HUES6 (cell line): ENCODE results near the gene ZNF311.

Experiments
- H3K27ac ChIP-seq: 2 replicates; pipeline ENCODE4 v1.7.0; 2013; ENCODE audit warnings: low read depth, mild to moderate bottlenecking, low read length, inconsistent platforms
- H3K27me3 ChIP-seq: 2 replicates; pipeline ENCODE4 v1.6.1; 2013; ENCODE audit warnings: low read length; ENCODE audit not compliant: control insufficient read depth, insufficient read depth
- H3K36me3 ChIP-seq: 2 replicates; pipeline ENCODE4 v1.6.1; 2013; ENCODE audit warnings: low read length; ENCODE audit not compliant: control insufficient read depth, insufficient read depth
- H3K4me1 ChIP-seq: 2 replicates; pipeline ENCODE4 v1.6.1; 2013; ENCODE audit warnings: low read length; ENCODE audit not compliant: control insufficient read depth, insufficient read depth
- H3K4me3 ChIP-seq: 2 replicates; pipeline ENCODE4 v1.5.1; 2013; ENCODE audit warnings: low read depth, low read length
- H3K9ac ChIP-seq: one replicate; pipeline ENCODE4 v1.6.1; 2013; ENCODE audit warnings: mild to moderate bottlenecking, low read length
- H3K9me3 ChIP-seq: 2 replicates; pipeline ENCODE4 v1.6.1; 2013; ENCODE audit warnings: low read depth, low read length; ENCODE audit not compliant: control insufficient read depth, insufficient read depth

Gene ZNF311

GRCh38 chr6:28982476-28983266 is 22.4 kb downstream of the ZNF311 start:
- Histone ChIP-seq H3K4me3 (peak overlapping the region; percentile 76), H3K4me1 (peaks cover 30% of the 10 kb centered on the region), H3K9me3 (no peaks in the 10 kb centered on the region), H3K36me3 (no peaks in the 10 kb centered on the region), H3K27me3 (peaks cover 7% of the 10 kb centered on the region; the same call in 1 of the 2 replicates), H3K27ac (no peak overlapping the region), H3K9ac (peak overlapping the region; percentile 53)

- Histone ChIP-seq H3K9me3 (no peaks in the 10 kb centered on the region), H3K4me1 (peaks cover 32% of the 10 kb centered on the region), H3K9ac (peak overlapping the region; percentile 59), H3K36me3 (no peaks in the 10 kb centered on the region), H3K4me3 (peak overlapping the region; percentile 76), H3K27ac (no peak overlapping the region), H3K27me3 (peaks cover 9% of the 10 kb centered on the region; the same call in 1 of the 2 replicates)
Observed at GRCh38 chr6:28981833-28982475, 23.2 kb downstream of the ZNF311 start.

- Histone ChIP-seq H3K27ac (no peak overlapping the region), H3K9ac (peak overlapping the region; percentile 69), H3K4me1 (peaks cover 28% of the 10 kb centered on the region), H3K4me3 (peak overlapping the region; percentile 76), H3K36me3 (no peaks in the 10 kb centered on the region), H3K27me3 (peaks cover 14% of the 10 kb centered on the region; the same call in 1 of the 2 replicates), H3K9me3 (no peaks in the 10 kb centered on the region)
Observed at GRCh38 chr6:28981431-28981832, 23.7 kb downstream of the ZNF311 start.

- Histone ChIP-seq H3K36me3 (no peaks in the 10 kb centered on the region), H3K4me1 (peaks cover 23% of the 10 kb centered on the region), H3K9ac (peak overlapping the region; percentile 69), H3K27ac (no peak overlapping the region), H3K9me3 (no peaks in the 10 kb centered on the region), H3K27me3 (peaks cover 14% of the 10 kb centered on the region; the same call in 1 of the 2 replicates), H3K4me3 (peak overlapping the region; percentile 76)
Observed at GRCh38 chr6:28980852-28981430, 24.2 kb downstream of the ZNF311 start.

- peaks cover 14% of the 10 kb centered on the region; the same call in 1 of the 2 replicates for H3K27me3 ChIP-seq
- H3K4me3 ChIP-seq = peak overlapping the region; percentile 76
- no peaks in the 10 kb centered on the region for H3K36me3 ChIP-seq
- H3K9ac ChIP-seq = peak overlapping the region; percentile 69
- peaks cover 22% of the 10 kb centered on the region for H3K4me1 ChIP-seq
- H3K27ac ChIP-seq = no peak overlapping the region
- H3K9me3 ChIP-seq = no peaks in the 10 kb centered on the region
Observed at GRCh38 chr6:28980137-28980851, 24.8 kb downstream of the ZNF311 start.

GRCh38 chr6:28979679-28980078 is 25.4 kb downstream of the ZNF311 start:
- Histone ChIP-seq H3K27ac (no peak overlapping the region), H3K9ac (no peak overlapping the region), H3K4me3 (no peak overlapping the region), H3K27me3 (peaks cover 14% of the 10 kb centered on the region; the same call in 1 of the 2 replicates), H3K4me1 (peaks cover 22% of the 10 kb centered on the region), H3K36me3 (no peaks in the 10 kb centered on the region), H3K9me3 (no peaks in the 10 kb centered on the region)

GRCh38 chr6:28978959-28979561 is 26.1 kb downstream of the ZNF311 start:
- H3K27ac ChIP-seq = no peak overlapping the region

GRCh38 chr6:28978133-28978491 is 27.0 kb downstream of the ZNF311 start:
- no peaks in the 10 kb centered on the region for H3K9me3 ChIP-seq
- no peaks in the 10 kb centered on the region for H3K36me3 ChIP-seq
- peaks cover 14% of the 10 kb centered on the region; the same call in 1 of the 2 replicates for H3K27me3 ChIP-seq
- H3K27ac ChIP-seq = peak overlapping the region; percentile 68; the same call in 1 of the 2 replicates
- peak overlapping the region; percentile 63; the same call in 1 of the 2 replicates for H3K4me3 ChIP-seq
- peak overlapping the region; percentile 79 for H3K9ac ChIP-seq
- peaks cover 22% of the 10 kb centered on the region for H3K4me1 ChIP-seq

More at GRCh38 chr6:28978959-28979561, 26.1 kb downstream of the ZNF311 start:
- H3K4me1 ChIP-seq = peaks cover 22% of the 10 kb centered on the region
- no peaks in the 10 kb centered on the region for H3K36me3 ChIP-seq
- peaks cover 14% of the 10 kb centered on the region; the same call in 1 of the 2 replicates for H3K27me3 ChIP-seq
- H3K4me3 ChIP-seq = no peak overlapping the region
- no peaks in the 10 kb centered on the region for H3K9me3 ChIP-seq
- H3K9ac ChIP-seq = no peak overlapping the region

- Histone ChIP-seq H3K9ac (peak overlapping the region; percentile 79), H3K9me3 (no peaks in the 10 kb centered on the region), H3K4me3 (peak overlapping the region; percentile 63), H3K27me3 (peaks cover 14% of the 10 kb centered on the region; the same call in 1 of the 2 replicates), H3K4me1 (peaks cover 22% of the 10 kb centered on the region), H3K27ac (peak overlapping the region; percentile 68; the same call in 1 of the 2 replicates), H3K36me3 (no peaks in the 10 kb centered on the region)
Observed at GRCh38 chr6:28977341-28978132, 27.6 kb downstream of the ZNF311 start.
